Esophagus squamous epithelium (tissue), 5 donors: ENCODE data around the gene NPNT. TPM values are rescaled to one million over a fixed set of nuclear protein-coding genes. Genes with fewer than 3 reads are reported as not detected.

Experiments
- DNase-seq: peaks from one replicate; lab custom pipeline; 2025; lab: John Stamatoyannopoulos, UW
- H3K27ac ChIP-seq, 4 donors: fragments of 200-600 bp; sonication (generic); one replicate each; pipeline ENCODE4 v1.5.1; 2016 to 2019; ENCODE audit warnings: mild to moderate bottlenecking in 1 of 4
- H3K27me3 ChIP-seq, 4 donors: fragments of 200-600 bp; sonication (generic); 1 replicate in 3 of 4; 2 replicates in 1 of 4; pipeline versions ENCODE4 v1.5.1 to v1.6.0; 2017 to 2021; ENCODE audit warnings: antibody characterized with exemption in 1 of 4
- H3K36me3 ChIP-seq, 3 donors: fragments of 200-600 bp; sonication (generic); one replicate each; pipeline ENCODE4 v1.5.1; 2016 to 2019
- H3K4me1 ChIP-seq, 3 donors: fragments of 200-600 bp; sonication (generic); one replicate each; pipeline ENCODE4 v1.5.1; 2017 to 2019
- H3K4me3 ChIP-seq, 4 donors: fragments of 200-600 bp; sonication (generic); 1 replicate in 3 of 4; 2 replicates in 1 of 4; pipeline ENCODE4 v1.5.1; 2016 to 2019; ENCODE audit warnings: mild to moderate bottlenecking in 2 of 4, moderate library complexity in 1 of 4
- H3K9me3 ChIP-seq, 3 donors: fragments of 200-600 bp; sonication (generic); one replicate each; pipeline ENCODE4 v1.5.1; 2016 to 2019
- POLR2A ChIP-seq, 4 donors: fragments of 450-650 bp; IDR thresholded peaks; one replicate each; pipeline ENCODE4 v1.6.1; 2017; ENCODE audit warnings: antibody characterized with exemption in 4 of 4, mild to moderate bottlenecking in 4 of 4, moderate library complexity in 3 of 4
- WGBS, 2 donors: methylation state at CpG; one replicate each; pipeline ENCODE4 v1.1.5; 2018; 5-methylcytosine and 5-hydroxymethylcytosine counted together
- intact Hi-C: fragments of 100-400 bp; cut with DNase I; formaldehyde crosslinking; loops from one replicate; pipeline ENCODE4 v1.15.0; 2022
- total RNA-seq, 4 donors: library from RNA; depleted of rRNA; stranded (reverse); fragments of >200 nt; gene quantifications; one replicate each; pipeline ENCODE4 v1.1.0, GENCODE V29; 2016
- TF ChIP-seq, protein P1 (sequence below), 6 experiments: fragments of 450-650 bp in 4 of 6; fragments of 200-600 bp in 2 of 6; sonication (generic) in 2 of 6; IDR thresholded peaks; one replicate each; pipeline ENCODE4 v1.5.1; 2016 to 2019; ENCODE audit warnings: antibody characterized with exemption in 6 of 6, mild to moderate bottlenecking in 4 of 6, moderate library complexity in 4 of 6
- donor health status: DM: yes; HTN: yes; CAD: no.

Gene NPNT
- total RNA-seq, 4 donors from 2014 or later = 7.5 to 17.2 (median 15.7) TPM

DNA sequence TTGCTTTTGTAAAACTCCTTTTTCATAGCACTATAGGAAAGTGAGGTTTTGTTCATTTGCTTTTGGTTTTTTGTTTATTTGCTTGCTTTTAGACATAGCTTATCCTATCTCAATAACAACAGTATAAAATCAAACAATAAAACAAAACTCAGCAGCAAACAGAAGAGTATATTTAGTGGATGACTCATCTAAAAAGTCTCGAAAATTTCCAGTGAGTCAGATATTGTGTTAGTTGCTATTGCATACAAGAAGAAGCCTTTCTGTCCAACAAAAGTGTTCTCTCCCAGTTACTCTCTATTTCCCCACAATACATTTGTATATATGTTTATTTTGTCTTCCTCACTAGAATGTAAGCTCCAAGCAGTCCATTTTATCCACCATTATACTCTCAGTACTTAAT is 36.0 kb upstream of the NPNT start:
- no peaks in the 10 kb centered on the region for H3K4me1 ChIP-seq
- H3K27me3 ChIP-seq = no peaks in the 10 kb centered on the region
- H3K36me3 ChIP-seq = no peaks in the 10 kb centered on the region
- WGBS, 2 donors = 8 to 29% methylated on average over 1 of the region's 1 CpG
- H3K27ac ChIP-seq = no peak overlapping the region
- intact Hi-C loops = no loop called here
- no peak for TF ChIP-seq POLR2A (IDR thresholded peaks at IDR 0.05)
- TF ChIP-seq, protein P1, sequence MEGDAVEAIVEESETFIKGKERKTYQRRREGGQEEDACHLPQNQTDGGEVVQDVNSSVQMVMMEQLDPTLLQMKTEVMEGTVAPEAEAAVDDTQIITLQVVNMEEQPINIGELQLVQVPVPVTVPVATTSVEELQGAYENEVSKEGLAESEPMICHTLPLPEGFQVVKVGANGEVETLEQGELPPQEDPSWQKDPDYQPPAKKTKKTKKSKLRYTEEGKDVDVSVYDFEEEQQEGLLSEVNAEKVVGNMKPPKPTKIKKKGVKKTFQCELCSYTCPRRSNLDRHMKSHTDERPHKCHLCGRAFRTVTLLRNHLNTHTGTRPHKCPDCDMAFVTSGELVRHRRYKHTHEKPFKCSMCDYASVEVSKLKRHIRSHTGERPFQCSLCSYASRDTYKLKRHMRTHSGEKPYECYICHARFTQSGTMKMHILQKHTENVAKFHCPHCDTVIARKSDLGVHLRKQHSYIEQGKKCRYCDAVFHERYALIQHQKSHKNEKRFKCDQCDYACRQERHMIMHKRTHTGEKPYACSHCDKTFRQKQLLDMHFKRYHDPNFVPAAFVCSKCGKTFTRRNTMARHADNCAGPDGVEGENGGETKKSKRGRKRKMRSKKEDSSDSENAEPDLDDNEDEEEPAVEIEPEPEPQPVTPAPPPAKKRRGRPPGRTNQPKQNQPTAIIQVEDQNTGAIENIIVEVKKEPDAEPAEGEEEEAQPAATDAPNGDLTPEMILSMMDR (IDR thresholded peaks at IDR 0.05) = no peak
- DNase-seq = no peak
- H3K9me3 ChIP-seq = peaks cover 0 to 8% (median 4%) of the 10 kb centered on the region in 3 donors
- no peak overlapping the region for H3K4me3 ChIP-seq

DNA sequence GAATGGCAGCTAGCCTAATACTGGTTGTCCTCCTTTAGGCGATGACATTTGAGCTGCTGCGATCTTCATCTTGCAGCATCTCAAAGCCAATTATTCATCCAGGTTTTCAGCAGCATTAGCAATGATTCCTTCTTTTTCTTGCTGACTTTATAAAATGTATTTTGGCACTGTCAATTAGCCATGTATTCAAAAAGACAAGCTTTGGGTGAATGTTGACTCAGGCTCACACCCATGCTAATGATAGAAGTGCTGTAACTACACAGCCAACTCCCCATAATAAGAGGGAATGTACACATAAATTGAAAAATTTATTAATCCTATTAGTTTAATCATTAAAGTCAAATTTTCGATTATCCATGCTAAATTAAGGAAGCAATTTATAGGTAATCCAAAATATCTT is 24.3 kb upstream of the NPNT start:
- Histone ChIP-seq H3K4me3 (no peak overlapping the region), H3K27ac (no peak overlapping the region), H3K4me1 (no peaks in the 10 kb centered on the region), H3K36me3 (no peaks in the 10 kb centered on the region), H3K9me3 (no peaks in the 10 kb centered on the region), H3K27me3 (no peaks in the 10 kb centered on the region)
- no peak for DNase-seq
- intact Hi-C loops = no loop called here
- 50 to 59% methylated on average over 3 of the region's 3 CpGs for WGBS, 2 donors
- TF ChIP-seq, protein P1 (IDR thresholded peaks at IDR 0.05) = no peak
- TF ChIP-seq POLR2A (IDR thresholded peaks at IDR 0.05) = no peak

DNA sequence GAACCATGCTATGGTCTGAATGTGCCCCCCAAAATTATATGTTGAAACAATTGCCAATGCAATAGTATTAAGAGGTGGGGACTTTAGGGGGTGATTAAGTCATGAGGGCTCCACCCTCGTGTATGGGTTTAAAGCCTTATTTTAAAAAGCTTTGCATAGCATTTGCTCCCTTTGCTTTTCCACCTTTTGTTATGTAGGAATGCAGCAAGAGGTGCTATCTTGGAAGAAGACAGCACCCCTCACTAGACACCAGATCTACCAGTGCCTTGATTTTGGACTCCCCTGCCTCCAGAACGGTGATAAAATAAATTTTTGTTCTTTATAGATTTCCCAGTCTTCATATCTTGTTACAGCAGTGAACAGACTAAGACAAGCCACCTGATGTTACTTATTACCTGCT is 23.3 kb upstream of the NPNT start:
- Histone ChIP-seq H3K27me3 (no peaks in the 10 kb centered on the region), H3K27ac (no peak overlapping the region), H3K36me3 (no peaks in the 10 kb centered on the region), H3K4me3 (no peak overlapping the region), H3K9me3 (no peaks in the 10 kb centered on the region), H3K4me1 (no peaks in the 10 kb centered on the region)
- 87 to 96% methylated on average over 2 of the region's 2 CpGs for WGBS, 2 donors
- TF ChIP-seq, protein P1 (IDR thresholded peaks at IDR 0.05) = no peak
- intact Hi-C loops = no loop called here
- no peak for DNase-seq

DNA sequence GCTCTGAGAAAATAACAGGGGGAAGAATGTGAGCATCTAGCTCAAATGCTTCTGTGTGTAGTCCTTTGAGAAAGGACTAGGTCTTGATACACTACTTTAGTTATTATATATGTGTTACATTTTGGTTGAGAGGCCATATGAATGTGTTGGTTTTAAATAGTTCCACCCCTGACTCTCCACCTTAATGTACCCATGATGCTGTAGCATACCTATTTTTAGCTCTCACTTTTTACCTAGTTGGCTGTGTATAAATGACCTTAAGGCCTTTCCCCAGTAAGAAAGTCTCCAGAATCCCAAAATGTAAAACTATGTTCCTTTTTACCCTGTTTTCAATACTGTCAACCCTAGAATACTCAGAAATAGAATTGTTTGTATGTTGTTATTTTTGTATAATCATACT is 20.0 kb upstream of the NPNT start:
- H3K36me3 ChIP-seq = no peaks in the 10 kb centered on the region
- intact Hi-C loops = no loop called here
- DNase-seq = no peak
- no peaks in the 10 kb centered on the region for H3K9me3 ChIP-seq
- H3K27ac ChIP-seq = no peak overlapping the region
- H3K4me3 ChIP-seq = no peak overlapping the region
- peaks cover 0 to 12% (median 0%) of the 10 kb centered on the region in 3 donors for H3K4me1 ChIP-seq
- H3K27me3 ChIP-seq = no peaks in the 10 kb centered on the region
- TF ChIP-seq, protein P1 (IDR thresholded peaks at IDR 0.05) = no peak
- TF ChIP-seq POLR2A (IDR thresholded peaks at IDR 0.05) = no peak

DNA sequence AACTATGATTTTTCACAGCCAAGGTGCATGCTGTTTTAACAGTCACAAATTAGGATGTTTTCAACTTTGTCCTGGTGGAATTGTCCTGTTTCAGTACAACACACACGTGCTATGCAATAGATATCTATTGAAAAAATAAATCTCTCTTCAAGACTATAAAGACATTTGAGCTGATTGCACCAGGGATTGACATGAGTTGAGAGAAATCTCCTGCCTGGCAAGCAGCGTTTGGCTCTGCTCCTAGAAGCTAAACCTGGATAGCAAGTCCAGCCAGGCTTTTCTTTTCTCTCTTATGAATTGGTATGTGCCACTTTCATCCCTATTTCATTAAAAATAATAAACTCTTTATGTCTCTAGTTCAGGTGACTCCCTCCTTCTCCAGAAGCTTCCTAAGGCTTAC is 16.6 kb upstream of the NPNT start:
- 37 to 47% methylated on average over 2 of the region's 2 CpGs for WGBS, 2 donors
- TF ChIP-seq, protein P1 (IDR thresholded peaks at IDR 0.05) = no peak
- TF ChIP-seq POLR2A (IDR thresholded peaks at IDR 0.05) = no peak
- no peak for DNase-seq
- H3K4me1 ChIP-seq = peaks cover 0 to 12% (median 0%) of the 10 kb centered on the region in 3 donors
- intact Hi-C loops = no loop called here
- H3K9me3 ChIP-seq = no peaks in the 10 kb centered on the region
- no peaks in the 10 kb centered on the region for H3K27me3 ChIP-seq
- no peak overlapping the region for H3K4me3 ChIP-seq
- H3K36me3 ChIP-seq = no peaks in the 10 kb centered on the region
- no peak overlapping the region for H3K27ac ChIP-seq
